Measurements from ENCODE around the gene POLE3.
"Not testable (repeated sequence)": the region's sequence is repeated elsewhere in the genome, so short reads cannot be mapped to it uniquely, and the experiment has no call there.

POLE3 gene, protein sequence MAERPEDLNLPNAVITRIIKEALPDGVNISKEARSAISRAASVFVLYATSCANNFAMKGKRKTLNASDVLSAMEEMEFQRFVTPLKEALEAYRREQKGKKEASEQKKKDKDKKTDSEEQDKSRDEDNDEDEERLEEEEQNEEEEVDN

DNA sequence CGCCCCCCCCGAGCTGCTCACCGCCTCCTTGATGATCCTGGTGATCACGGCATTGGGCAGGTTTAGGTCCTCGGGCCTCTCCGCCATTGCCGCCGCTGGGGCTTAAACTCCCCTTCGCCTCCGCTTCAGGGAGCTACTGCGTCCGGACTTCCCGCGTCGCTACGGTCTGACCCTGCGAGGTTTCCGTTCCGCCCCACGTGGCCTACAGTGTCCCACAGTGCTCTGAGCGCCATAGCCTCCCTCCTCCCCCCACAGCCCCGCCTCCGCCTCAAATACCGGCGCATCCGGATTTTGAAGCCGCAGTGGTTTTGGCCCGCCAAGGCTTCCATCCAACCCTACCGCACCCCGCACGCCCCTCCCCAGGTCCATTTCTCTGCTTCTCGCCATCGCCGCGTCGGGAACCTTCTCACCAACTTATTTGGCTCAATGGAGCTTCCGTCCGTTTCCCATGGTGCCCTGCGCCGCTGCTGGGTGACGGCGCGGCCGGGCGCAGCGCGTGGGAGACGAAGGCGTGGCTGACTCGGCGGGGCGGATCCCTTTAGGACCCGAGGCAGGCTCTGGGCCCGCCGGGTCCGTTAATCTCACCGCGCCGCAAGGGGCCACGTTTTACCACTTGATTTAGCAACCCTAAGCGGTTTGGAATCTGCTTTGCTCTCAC lies at the start of gene POLE3, which contains the start of gene C9orf43:
Gene POLE3 (minus strand): TSS at position 469 of the 658 bp plus-strand sequence. CDS start 382 bp downstream, at position 87.
Gene C9orf43 (plus strand): TSS at position 541 of the 658 bp plus-strand sequence. CDS start 2,747 bp downstream, outside the sequence.
- peak; percentile 92 for DNase-seq

DNA sequence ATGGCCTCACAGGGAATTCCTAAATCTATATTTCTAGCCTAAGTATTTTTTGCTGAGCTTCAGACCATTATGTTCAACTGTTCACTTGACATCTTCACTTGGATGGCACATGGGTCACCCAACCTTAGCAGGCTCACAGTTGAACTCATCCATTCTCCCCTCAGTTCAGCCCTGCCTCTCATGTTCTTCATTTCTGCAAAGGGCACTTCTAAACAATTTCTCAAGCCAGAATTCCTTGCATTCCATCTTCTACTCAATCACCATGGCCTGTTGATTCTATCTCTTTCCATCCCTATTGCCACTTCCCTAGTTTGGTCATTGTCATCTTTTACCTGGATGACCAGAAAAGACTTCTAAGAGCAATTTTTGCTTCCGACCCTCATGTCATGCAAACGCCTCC lies 45.8 kb upstream of the POLE3 start:
- DNase-seq: no peak

DNA sequence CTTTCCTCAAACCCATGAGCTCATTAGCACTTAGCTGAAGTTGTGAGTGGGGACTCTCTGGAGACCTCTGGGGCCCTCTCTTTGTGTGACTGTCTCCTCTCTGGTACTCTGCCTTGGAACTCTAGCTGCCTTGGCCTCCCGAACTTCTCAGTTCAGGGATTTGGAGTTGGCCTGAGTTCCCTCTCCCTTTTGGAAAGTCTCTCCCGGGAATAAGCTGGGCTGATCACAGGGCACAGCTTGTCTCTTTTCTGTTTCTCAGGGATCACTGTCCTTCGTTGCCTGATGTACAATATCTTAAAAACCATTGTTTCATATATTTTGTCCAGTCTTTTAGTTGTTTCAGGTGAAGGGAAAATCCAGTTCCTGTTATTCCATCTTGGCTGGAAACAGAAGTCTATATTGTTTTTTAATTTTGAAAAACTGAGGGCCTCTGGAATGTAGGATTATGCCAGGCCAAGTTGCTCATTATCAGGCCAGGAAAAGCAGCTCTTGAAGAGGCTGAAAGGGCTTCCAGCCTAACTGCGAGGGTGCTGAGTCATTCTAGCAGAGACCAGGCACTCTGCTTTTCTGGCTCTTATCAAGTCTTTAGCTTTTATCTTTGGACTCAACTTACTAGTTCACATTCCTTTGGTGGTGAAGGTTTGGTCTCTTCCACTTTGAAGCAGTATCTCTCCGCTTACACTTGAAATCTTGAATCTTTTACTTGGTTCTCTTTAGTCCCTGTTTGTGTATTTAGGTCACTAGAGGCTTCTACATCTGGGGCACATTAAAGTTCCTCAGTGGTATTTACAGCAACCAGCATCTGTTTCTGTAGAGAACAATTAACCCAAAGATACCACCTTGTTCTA lies 44.7 kb upstream of the POLE3 start:
- DNase-seq: no peak

DNA sequence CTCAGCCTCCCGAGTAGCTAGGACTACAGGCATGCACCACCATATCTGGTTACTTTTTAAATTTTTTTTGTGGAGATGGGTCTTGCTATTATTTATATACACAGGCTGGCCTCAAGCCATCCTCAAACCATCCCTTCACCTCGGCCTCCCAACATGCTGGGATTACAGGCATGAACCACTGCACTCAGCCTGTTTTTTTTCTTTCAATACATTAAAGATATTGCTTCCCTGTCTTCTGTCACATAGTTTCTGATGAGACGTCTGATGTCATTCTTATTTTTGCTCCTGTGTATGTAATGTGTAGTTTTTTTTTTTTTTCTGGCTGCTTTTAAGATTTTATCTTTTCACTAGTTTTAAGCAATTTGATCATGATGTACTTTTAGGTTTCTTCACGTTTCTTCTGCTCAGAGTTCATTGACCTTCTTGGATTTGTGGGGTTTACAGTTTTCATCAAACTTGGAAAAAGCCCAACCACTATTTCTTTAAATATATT lies 41.7 kb upstream of the POLE3 start:
- no peak for DNase-seq

DNA sequence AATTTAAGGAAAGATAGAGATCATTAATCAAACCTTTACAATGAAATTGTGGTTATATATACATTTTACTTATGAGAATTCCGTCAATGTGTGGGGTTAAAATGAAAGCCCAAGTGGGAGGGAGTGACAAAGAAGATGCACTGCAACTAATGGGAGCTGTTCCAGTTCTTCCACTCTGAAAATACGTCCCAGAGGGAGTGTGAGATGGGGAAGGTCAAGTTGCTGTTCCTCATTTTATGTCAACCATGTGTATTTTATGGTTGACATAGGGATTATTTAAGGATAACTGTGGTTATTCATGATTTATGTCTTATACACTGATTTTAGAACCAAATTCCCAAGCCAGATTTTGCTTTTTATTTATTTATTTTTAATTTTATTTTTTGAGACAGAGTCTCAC lies 38.9 kb upstream of the POLE3 start:
- DNase-seq: no peak

DNA sequence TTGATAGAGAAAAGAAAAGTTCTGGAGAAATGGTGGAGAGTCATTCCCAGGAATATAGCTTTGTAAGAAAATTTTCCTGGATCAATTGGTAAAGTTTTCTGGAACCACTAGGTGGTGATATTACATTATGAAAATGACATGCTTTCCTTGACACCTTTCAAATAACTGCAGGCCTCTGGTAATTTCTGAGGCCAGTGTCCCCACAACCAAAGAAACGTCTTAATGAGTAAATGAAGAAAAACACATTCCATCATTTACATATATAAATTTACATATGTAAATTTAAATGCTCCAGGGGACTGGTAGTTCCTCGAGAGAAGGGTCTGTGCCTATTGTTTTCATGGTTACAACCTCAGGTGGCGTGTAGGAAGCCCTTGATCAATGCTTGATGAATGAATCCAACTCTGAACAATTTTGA lies 35.9 kb upstream of the POLE3 start:
- peak; percentile 38 for DNase-seq

DNA sequence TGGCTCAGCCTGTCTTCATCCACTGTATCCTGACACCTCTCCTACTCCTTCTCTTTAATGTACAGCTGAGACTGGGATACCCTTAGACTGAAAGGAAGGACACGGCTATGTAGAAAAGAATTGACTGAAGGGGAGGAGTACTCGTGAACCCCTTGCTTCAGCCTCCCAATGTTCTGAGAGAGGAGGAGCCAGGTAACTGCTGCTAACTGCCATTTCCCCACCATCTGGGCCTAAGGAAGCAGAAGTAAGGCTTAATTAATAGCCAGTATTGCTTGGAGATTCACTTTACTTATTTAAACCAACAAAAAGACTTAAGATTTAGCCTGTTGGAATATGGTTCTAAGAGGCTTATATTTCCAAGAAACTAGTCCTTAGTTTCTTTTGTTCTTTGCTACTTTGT lies 34.3 kb upstream of the POLE3 start:
- no peak for DNase-seq

DNA sequence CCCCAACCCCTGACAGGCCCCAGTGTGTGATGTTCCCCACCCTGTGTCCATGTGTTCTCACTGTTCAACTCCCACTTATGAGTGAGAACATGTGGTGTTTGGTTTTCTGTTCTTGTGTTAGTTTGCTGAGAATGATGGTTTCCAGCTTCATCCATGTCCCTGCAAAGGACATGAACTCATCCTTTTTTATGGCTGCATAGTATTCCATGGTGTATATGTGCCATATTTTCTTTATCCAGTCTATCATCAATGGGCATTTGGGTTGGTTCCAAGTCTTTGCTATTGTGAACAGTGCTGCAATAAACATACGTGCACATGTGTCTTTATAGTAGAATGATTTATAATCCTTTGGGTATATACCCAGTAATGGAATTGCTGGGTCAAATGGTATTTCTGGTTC lies 27.2 kb upstream of the POLE3 start:
- DNase-seq: not testable (repeated sequence)

DNA sequence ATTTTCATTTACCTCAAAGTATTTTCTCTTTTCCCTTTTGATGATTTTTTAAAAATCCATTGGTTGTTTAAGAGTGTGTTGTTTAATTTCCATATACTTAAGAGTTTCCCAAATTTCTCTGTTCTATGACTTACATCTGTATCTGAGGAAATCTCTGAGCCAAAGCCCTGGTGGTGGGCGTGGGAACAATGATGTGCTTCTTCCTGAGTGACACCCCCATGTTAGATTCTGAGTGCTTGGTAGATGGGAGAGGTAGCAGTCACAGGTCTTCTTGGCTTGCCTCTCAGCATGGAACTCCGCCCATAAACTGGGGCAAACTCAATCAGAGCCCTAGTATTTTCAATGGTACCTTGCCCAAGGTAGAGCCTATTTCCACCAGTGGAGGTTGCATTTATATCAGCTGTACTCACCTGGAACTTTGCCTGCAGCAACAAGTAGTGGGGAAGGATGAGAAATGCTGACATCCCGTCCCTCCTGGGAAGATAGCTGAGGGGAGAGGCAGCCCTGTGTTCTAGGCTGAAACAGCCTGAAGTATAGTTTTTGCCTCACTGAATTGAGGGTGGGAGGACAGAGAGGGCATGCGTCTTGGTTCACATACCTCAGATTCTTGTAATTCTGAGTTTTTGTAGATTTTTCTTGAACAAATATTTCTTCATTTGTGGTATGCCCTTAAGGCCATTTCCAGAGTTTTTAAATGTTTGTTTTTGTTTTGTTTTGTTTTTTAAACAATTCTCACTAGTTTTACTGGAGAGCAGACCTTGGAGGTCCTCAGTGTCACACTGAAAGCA lies 26.4 kb upstream of the POLE3 start:
- no peak for DNase-seq

DNA sequence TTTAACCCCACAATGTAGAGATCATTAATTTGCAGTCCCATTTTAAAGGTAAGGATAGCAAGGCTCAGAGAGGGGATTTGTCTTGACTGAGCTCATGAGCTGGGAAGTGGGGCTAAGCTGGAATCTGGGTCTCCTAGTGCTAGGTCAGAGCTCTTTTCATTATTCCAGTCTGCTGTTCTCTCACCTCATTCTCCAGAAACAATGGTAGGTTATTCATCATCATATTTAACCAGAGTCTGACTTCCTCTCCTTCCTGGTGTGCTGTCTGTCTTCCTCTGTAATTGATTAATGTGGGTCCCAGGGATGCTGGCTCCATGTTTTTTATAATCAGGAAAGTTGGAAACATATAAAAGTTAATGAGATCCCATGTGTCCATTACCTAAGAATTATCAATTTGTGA lies 20.7 kb upstream of the POLE3 start:
- no peak for DNase-seq

DNA sequence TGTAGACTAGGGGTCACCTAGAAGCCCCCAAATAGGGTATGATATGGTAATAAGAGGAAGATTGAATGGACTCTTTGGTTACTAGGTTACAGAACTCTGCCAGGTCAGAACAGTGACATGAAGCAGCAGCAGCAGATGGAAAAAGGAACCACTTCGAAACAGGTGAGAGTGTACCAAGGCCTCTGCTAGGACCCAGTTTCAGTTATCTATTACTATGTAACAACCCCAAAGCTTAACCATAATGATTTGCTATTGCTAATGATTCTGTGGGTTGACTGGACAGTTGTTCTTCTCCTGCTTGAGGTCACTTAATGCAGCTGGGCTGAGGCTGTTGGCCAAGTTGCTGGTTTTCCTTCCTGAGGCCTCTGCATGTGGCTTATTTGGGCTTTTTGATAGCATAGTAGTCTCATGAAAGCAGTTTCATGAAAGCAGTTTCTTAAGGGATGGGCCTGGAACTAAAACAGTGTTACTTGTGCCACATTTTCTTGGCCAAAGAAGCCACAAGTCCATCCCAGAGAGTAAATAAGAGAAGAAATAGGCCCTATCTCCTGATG lies 17.7 kb upstream of the POLE3 start:
- no peak for DNase-seq

DNA sequence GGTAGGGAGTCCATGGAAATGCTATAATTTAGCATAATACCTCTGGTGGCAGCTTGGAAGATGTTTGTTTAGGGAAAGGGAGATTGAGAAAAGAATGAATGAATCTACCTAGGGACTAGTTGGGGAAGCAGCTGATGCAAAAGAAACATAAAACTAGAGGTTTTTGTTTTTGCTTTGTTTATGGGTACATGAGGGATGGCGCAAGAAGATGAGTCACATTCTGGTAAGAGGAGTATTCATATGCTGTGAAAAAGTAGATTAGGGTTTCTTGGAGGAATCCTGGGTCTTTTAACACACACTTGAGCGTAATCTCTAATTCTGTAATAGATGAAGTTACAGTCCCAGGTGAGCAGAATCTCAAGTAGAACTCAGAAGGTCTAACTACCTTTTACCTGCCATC lies 17.2 kb upstream of the POLE3 start:
- DNase-seq: no peak

DNA sequence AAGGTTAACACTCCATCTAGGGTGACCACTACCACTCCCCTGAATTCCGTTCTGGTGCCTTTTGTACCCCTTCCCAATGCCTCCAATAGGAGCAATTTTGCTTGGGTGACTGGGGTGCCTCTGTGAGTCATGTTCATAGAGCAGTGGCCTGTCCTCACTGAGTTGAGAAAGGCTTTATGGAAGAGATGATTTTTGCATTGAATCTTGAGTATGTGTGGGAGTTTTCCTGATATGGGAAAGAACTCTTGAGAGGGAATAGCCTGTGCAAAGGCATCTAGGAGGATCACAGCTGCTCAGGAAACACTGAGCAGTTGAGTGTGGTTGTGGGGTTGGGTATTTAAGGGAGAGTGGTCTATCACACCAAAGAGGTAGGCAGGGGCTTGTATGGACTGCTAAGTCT lies 16.2 kb upstream of the POLE3 start:
- DNase-seq: no peak

DNA sequence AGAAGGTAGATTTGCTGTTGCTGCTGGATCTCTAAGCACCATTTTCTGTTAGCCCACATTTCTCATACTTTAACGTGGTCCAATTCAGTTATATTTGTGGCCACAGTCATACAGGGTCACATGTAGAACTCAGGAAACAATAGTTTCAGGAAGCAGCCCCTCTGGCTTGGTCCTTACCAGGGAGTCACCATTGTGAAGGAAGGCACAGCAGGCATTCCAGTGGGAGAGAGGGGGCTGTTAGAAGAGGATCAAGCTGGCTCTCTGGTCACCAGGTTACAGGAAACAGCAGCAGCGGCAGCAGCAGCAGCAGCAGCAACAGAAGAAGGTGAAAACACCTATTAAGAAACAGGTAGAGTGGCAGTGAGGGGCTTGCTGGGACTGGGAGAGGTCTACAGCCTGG lies 14.6 kb upstream of the POLE3 start:
- DNase-seq: peak; percentile 24

DNA sequence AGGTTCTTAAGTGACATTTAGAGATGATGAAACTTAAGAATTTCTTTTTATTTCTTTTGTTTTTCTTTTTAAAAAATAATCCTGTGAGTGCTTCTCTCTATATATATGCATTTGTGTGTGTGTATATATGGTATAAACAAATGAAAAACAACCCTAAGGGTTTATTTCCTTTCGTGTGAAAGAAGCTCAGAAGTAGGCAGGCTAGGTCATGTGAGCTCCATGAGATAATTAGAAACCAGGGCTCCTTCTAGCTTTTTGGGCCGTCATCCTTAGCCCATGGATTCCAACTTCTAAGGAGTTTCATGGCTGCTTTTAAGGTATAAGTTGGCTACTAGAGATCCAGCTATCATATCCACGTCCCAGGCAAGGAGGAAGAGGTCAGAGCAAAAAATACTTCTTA lies 11.3 kb upstream of the POLE3 start:
- no peak for DNase-seq

DNA sequence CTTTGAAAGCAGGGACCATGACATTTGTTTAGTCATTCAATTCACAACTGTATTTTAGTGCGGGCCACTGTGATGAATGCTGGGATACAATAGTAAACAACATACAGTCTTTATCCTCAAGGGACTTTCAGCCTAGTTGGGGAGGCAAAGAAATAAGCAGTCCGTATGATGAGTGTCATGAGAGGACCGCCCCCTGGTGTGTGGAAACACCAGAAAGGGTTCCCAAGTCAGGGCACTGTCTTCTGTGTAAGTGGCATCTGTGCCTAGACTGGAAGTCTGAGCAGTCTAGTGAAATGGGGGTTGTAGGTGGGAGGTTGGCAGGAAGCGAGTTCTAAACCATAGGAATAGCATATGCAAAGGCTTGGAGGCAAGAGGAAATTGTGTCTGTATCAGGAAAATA lies 6.9 kb upstream of the POLE3 start:
- DNase-seq: no peak

DNA sequence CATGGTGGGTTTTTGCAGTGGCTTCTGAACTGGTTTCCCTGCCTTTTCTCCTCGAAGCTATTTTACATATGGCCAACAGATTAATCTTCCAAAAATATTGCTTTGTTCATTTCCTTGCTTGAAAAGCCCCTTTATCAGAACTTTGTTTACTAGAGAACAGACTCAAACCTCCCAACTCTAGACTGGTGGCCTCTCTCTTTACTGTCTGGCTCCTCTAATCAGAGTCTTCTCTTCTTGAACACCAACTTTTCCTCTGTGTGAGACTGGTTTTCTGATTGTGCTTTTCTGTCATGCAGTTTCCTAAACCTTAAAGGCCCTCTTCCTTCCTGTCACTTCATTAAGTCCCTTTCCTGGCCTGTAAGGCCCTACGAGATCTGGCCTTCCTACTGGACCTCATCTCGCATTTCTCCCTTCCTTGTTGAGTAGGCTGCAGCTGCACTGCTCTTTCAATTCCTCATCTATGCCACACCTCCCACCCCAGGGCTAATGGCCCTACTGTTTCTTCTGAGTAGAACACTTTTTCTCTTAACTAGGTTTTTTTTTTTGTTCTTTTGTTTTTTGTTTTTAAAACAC lies 5.8 kb upstream of the POLE3 start:
- no peak for DNase-seq

DNA sequence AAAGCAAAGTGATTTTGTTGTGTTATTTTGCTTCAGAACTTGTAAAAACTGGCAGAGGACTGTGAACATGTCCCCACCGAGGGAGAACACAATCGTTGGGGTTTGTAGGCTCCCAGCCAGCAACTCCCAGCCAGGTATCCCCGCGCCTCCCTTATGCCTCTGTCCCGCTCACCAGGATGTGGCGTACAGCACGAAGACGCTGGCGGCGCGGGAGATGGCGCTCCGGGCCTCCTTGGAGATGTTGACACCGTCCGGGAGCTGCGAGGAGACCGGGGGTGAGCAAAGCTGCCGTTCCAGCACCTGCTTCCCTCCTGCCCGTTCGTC lies 630 bp downstream of the POLE3 start:
- DNase-seq: no peak

DNA sequence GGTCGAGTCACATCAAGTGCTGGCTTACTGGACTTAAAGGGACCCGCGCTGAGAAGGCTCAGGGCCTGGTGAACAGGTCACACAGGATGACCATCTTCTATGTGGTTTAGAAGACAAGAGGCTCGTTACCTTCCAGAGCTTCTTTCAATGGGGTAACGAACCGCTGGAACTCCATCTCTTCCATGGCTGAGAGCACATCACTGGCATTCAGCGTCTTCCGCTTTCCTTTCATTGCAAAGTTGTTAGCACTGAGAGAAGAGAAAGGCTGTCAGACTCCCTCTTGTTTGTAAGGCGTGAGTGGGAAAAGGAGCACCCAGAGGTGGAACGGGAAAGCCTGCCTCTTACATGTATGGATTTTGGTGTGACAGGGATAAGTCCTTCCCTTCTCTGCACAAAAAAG lies 994 bp downstream of the POLE3 start:
- DNase-seq: no peak

DNA sequence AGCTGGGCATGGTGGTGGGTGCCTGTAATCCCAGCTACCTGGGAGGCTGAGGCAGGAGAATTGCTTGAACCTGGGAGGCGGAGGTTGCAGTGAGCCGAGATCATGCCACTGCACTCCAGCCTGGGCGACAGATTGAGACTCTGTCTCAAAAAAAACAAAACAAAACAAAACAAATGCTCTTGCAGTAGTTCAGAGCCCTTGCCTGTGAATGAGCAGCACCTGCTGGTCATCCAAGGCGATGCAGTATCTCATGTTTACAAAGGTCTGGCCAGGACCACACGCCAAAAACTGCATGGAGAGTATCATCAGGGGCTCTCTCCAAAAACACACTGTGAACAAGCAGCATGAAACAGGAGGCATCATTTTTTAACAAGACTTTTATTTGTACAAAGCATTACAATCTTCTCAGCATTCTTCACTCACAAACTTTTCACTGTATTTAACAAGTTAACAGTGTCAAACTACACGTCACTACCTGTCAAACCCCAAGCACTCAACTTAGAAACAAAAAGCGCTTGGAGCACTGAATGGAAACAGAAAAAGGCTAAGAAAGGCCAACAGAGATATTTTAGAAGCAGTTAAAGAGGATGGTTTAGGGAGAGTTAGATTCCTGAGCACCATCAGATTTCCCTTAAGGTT lies 3.5 kb downstream of the POLE3 start:
- peak; percentile 33 for DNase-seq

DNA sequence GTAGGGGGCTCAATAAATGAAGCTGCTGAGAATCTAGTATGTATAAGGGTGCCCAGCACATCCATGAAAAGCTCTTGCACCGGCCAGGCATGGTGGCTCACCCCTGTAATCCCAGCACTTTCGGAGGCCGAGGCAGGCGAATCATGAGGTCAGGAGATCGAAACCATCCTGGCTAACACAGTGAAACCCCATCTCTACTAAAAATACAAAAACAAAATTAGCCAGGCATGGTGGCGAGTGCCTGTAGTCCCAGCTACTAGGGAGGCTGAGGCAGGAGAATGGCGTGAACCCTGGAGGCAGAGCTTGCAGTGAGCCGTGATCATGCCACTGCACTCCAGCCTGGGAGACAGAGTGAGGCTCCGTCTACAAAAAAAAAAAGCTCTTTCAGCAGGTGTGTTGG lies 4.1 kb downstream of the POLE3 start:
- DNase-seq: not testable (repeated sequence)

DNA sequence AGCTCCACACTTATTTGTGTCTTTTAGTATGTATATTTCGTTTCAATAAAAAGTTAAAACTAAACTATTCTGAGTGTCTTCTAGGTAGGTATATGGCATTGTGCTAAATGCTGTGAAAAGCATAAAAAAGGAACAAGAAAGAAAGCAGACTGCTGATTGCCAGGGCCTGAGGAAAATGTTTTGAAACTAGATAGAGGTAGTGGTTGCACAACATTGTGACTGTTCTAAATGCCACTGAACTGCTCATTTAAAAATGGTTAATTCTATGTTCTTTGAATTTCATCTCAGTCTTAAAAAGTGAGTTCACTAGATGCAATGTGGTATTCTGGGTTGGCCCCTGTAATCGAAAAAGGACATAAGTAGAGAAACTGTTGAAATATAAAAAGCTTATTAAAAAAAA lies 6.8 kb downstream of the POLE3 start:
- no peak for DNase-seq
